RWPE1 (cell line): ENCODE data around the gene TP53TG5.

Source experiments
- CTCF ChIA-PET: fragments of 350-600 bp; sonication (Branson Sonifier 250); formaldehyde crosslinking; extraction: SDS; loops from one replicate; lab custom pipeline; 2021; lab: Yijun Ruan, JAX
- POLR2A ChIA-PET: fragments of 400-600 bp; formaldehyde crosslinking; extraction: SDS; loops from one replicate; lab custom pipeline; 2020; ENCODE audit warnings: antibody characterized with exemption; ENCODE audit not compliant: low non-redundant PET; lab: Yijun Ruan, JAX
- DNase-seq: peaks from one replicate; pipeline ENCODE4 v3.0.0; 2012; ENCODE audit warnings: low spot score
- H3K27ac ChIP-seq: fragments of 450-650 bp; 2 replicates; pipeline ENCODE4 v1.5.1; 2017
- CTCF ChIP-seq: fragments of 450-650 bp; conservative IDR thresholded peaks from 2 replicates; pipeline ENCODE4 v1.5.1; 2017; ENCODE audit warnings: low read depth, mild to moderate bottlenecking

Gene TP53TG5

GRCh38 chr20:45365444-45365970 is 12.6 kb downstream of the TP53TG5 start:
- no peak overlapping the region for H3K27ac ChIP-seq
- no peak for DNase-seq
- TF ChIP-seq CTCF: no peak
- ChIA-PET POLR2A (no interaction called here), CTCF (interaction anchor here (0.6 to 1.9 kb wide), 8 partner anchors 8 to 406 kb away, joined by 3 to 9 read pairs (median 4); no protein-coding TSS in a partner anchor)

GRCh38 chr20:45363611-45364492 is 14.3 kb downstream of the TP53TG5 start:
- DNase-seq: no peak
- H3K27ac ChIP-seq: peak overlapping the region; percentile 90
- TF ChIP-seq CTCF: no peak
- CTCF ChIA-PET: interaction anchor here (0.6 to 8.5 kb wide), 22 partner anchors 9 to 742 kb away, joined by 3 to 65 read pairs (median 8); partner anchors contain the start of genes DBNDD2, MATN4 and SDC4
- POLR2A ChIA-PET: interaction anchor here (0.6 to 2.2 kb wide), 7 partner anchors 15 to 324 kb away, joined by 3 to 14 read pairs (median 6); no protein-coding TSS in a partner anchor

GRCh38 chr20:45362804-45363610 is 15.1 kb downstream of the TP53TG5 start, which contains the start of gene SYS1:
Gene SYS1 (plus strand): TSS chr20:45363156. CDS start chr20:45363532, 376 bp downstream.
- ChIA-PET CTCF (interaction anchor here (0.6 to 8.5 kb wide), 35 partner anchors 10 to 743 kb away, joined by 3 to 65 read pairs (median 4); partner anchors contain the start of genes DBNDD2, MATN4 and SDC4), POLR2A (interaction anchor here (0.5 to 2.2 kb wide), 11 partner anchors 14 to 74 kb away, joined by 3 to 14 read pairs (median 4); no protein-coding TSS in a partner anchor)
- peak; percentile 100 for DNase-seq
- H3K27ac ChIP-seq: peak within 1 kb of the TSS; percentile 90
- peak; percentile 100 for TF ChIP-seq CTCF

GRCh38 chr20:45361793-45362192 is 16.3 kb downstream of the TP53TG5 start:
- POLR2A ChIA-PET: interaction anchor here (0.6 to 2.2 kb wide), 3 partner anchors 15 to 39 kb away, joined by 4 to 14 read pairs (median 9); no protein-coding TSS in a partner anchor
- no peak for TF ChIP-seq CTCF
- peak overlapping the region; percentile 37 for H3K27ac ChIP-seq
- CTCF ChIA-PET: interaction anchor here (0.6 to 8.5 kb wide), 8 partner anchors 9 to 91 kb away, joined by 3 to 65 read pairs (median 6); no protein-coding TSS in a partner anchor
- DNase-seq: no peak

GRCh38 chr20:45359406-45360148 is 18.5 kb downstream of the TP53TG5 start:
- CTCF ChIA-PET: interaction anchor here (0.7 to 8.5 kb wide), 8 partner anchors 11 to 699 kb away, joined by 3 to 65 read pairs (median 4); no protein-coding TSS in a partner anchor
- peak overlapping the region; percentile 83 for H3K27ac ChIP-seq
- TF ChIP-seq CTCF: no peak
- POLR2A ChIA-PET: interaction anchor here (0.8 to 1.0 kb wide), 2 partner anchors 12 to 22 kb away, joined by 3 to 4 read pairs; no protein-coding TSS in a partner anchor
- DNase-seq: peak; percentile 96
